Common myeloid progenitor, CD34-positive (primary cell): ENCODE measurements around the gene ARG2.

ENCODE experiments used
- CTCF ChIA-PET: fragments of 350-600 bp; sonication (Branson Sonifier 250); formaldehyde crosslinking; loops from one replicate; lab custom pipeline; 2021; ENCODE audit warnings: antibody characterized with exemption; lab: Charles Lee
- POLR2A ChIA-PET: fragments of 350-600 bp; sonication (Branson Sonifier 250); formaldehyde crosslinking; loops from one replicate; lab custom pipeline; 2021; ENCODE audit warnings: antibody characterized with exemption; lab: Charles Lee
- DNase-seq, 3 donors: peaks; one replicate each; pipeline versions ENCODE4 v3.0.0 to v3.0.0-alpha.2; 2013
- H3K27ac ChIP-seq, 2 experiments: 1 replicate in 1 of 2; 2 replicates in 1 of 2; pipeline ENCODE4 v1.7.0; 2013; ENCODE audit warnings: inconsistent platforms in 2 of 2, low read length in 2 of 2, mild to moderate bottlenecking in 2 of 2, low read depth in 1 of 2, moderate library complexity in 1 of 2; ENCODE audit not compliant: severe bottlenecking in 2 of 2, insufficient read depth in 1 of 2, poor library complexity in 1 of 2
- H3K27me3 ChIP-seq, 5 experiments: replicated peaks in 2 of 5; 1 replicate in 3 of 5; 2 replicates in 2 of 5; pipeline versions ENCODE4 v1.6.1 to v1.7.0; 2013; ENCODE audit warnings: low read length in 4 of 5, mild to moderate bottlenecking in 2 of 5, moderate library complexity in 2 of 5, inconsistent platforms in 1 of 5; ENCODE audit not compliant: insufficient read depth in 5 of 5, control insufficient read depth in 4 of 5
- H3K36me3 ChIP-seq, 4 experiments: 1 replicate in 2 of 4; 2 replicates in 2 of 4; pipeline versions ENCODE4 v1.6.1 to v1.7.0; 2013; ENCODE audit warnings: low read length in 3 of 4, control low read depth in 1 of 4, mild to moderate bottlenecking in 1 of 4; ENCODE audit not compliant: control insufficient read depth in 4 of 4, insufficient read depth in 4 of 4
- H3K4me1 ChIP-seq, 4 experiments: 1 replicate in 3 of 4; 2 replicates in 1 of 4; pipeline versions ENCODE4 v1.6.1 to v1.7.1; 2013; ENCODE audit warnings: low read length in 3 of 4, mild to moderate bottlenecking in 3 of 4, control low read depth in 1 of 4, inconsistent platforms in 1 of 4, moderate library complexity in 1 of 4; ENCODE audit not compliant: control insufficient read depth in 4 of 4, insufficient read depth in 4 of 4; ENCODE audit errors: control extremely low read depth in 1 of 4
- H3K4me3 ChIP-seq, 7 experiments: 1 replicate in 4 of 7; 2 replicates in 3 of 7; pipeline versions ENCODE4 v1.5.1 to v1.7.0; 2013; ENCODE audit warnings: mild to moderate bottlenecking in 7 of 7, low read length in 6 of 7, moderate library complexity in 6 of 7, inconsistent platforms in 2 of 7, low read depth in 2 of 7, control low read depth in 1 of 7; ENCODE audit not compliant: insufficient read depth in 4 of 7, control insufficient read depth in 1 of 7; ENCODE audit errors: extremely low read depth in 1 of 7
- H3K9me3 ChIP-seq, 5 experiments: 1 replicate in 4 of 5; 2 replicates in 1 of 5; pipeline versions ENCODE4 v1.6.1 to v1.7.1; 2013; ENCODE audit warnings: low read length in 4 of 5, mild to moderate bottlenecking in 2 of 5, inconsistent platforms in 1 of 5, low read depth in 1 of 5, moderate library complexity in 1 of 5; ENCODE audit not compliant: control insufficient read depth in 4 of 5, insufficient read depth in 2 of 5; ENCODE audit errors: control extremely low read depth in 1 of 5
- WGBS: methylation state at CpG from one replicate; pipeline ENCODE4 v1.1.5; 2013; ENCODE audit not compliant: insufficient coverage; 5-methylcytosine and 5-hydroxymethylcytosine counted together

Gene ARG2

DNA sequence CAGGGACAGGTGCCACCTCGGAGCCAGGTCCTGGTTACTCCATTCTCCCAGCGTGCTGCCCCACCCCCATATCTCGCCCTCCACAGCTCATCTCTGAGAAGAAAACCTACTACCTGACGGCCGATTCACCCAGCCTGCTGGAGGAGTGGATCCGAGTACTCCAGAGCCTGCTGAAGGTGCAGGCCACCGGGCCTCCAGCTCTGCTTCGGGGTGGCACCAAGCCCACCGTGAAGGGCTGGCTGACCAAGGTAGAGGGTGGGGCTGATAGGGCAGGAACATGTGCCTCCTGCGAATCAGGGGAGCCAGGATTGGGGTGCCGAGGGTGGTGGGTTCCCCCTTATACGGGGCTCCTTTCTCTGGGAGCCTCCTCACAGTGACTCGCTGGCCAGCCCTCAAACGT lies 45.6 kb upstream of the ARG2 start:
- H3K9me3 ChIP-seq: no peaks in the 10 kb centered on the region
- no peaks in the 10 kb centered on the region for H3K36me3 ChIP-seq

DNA sequence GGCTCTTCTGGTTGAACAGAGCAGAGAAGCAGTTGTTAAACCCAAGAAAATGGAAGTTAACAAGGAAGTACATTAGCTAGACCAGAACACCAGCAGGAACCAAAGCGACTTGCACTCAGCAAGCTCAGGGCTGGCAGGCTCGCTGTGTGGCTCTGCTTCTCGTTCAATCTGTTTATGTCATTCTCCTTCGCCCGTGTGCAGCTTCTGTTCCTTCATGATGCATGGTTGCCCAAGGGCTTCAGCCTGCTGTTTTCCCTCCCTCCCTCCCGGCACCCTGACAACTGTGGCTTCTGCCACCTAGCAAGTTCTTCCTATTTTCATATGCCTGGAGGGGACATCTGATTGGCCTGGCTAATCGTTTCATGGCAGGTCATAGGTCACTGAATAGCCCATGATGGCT lies 44.9 kb upstream of the ARG2 start:
- ChIA-PET POLR2A (no interaction called here), CTCF (interaction anchor here (4.8 to 12.5 kb wide), 3 partner anchors 19 to 146 kb away, joined by 25 to 131 read pairs (median 94); no protein-coding TSS in a partner anchor)
- no peaks in the 10 kb centered on the region for H3K4me1 ChIP-seq
- no peak overlapping the region for H3K27ac ChIP-seq
- H3K36me3 ChIP-seq: no peaks in the 10 kb centered on the region
- DNase-seq: no peak
- peaks cover 0 to 6% (median 0%) of the 10 kb centered on the region in 5 experiments for H3K27me3 ChIP-seq
- H3K4me3 ChIP-seq: no peak overlapping the region
- no peaks in the 10 kb centered on the region for H3K9me3 ChIP-seq
- WGBS: 94% methylated on average over 7 of the region's 7 CpGs

More for the DNA sequence above, 45.6 kb upstream of the ARG2 start:
- Histone ChIP-seq H3K4me1 (no peaks in the 10 kb centered on the region), H3K4me3 (no peak overlapping the region), H3K27ac (no peak overlapping the region), H3K27me3 (peaks cover 0 to 6% (median 0%) of the 10 kb centered on the region in 5 experiments)
- CTCF ChIA-PET: interaction anchor here (4.8 to 13.1 kb wide), 4 partner anchors 8 to 145 kb away, joined by 25 to 238 read pairs (median 94); no protein-coding TSS in a partner anchor
- POLR2A ChIA-PET: no interaction called here
- no peak for DNase-seq
- 97% methylated on average over 9 of the region's 14 CpGs for WGBS

- peaks cover 0 to 10% (median 0%) of the 10 kb centered on the region in 5 experiments for H3K27me3 ChIP-seq
- ChIA-PET POLR2A (no interaction called here), CTCF (interaction anchor here (1.0 to 12.2 kb wide), 7 partner anchors 9 to 147 kb away, joined by 3 to 131 read pairs (median 5); partner anchors contain the start of gene TMEM229B)
- no peak overlapping the region for H3K27ac ChIP-seq
- H3K36me3 ChIP-seq: no peaks in the 10 kb centered on the region
- no peaks in the 10 kb centered on the region for H3K4me1 ChIP-seq
- DNase-seq: peak in 2 of 3 donors; percentile 40 to 54
- 78% methylated on average over 8 of the region's 9 CpGs for WGBS
- H3K4me3 ChIP-seq: no peak overlapping the region
- H3K9me3 ChIP-seq: no peaks in the 10 kb centered on the region
Measured at GRCh38 chr14:67575684-67576083, 44.0 kb upstream of the ARG2 start.

DNA sequence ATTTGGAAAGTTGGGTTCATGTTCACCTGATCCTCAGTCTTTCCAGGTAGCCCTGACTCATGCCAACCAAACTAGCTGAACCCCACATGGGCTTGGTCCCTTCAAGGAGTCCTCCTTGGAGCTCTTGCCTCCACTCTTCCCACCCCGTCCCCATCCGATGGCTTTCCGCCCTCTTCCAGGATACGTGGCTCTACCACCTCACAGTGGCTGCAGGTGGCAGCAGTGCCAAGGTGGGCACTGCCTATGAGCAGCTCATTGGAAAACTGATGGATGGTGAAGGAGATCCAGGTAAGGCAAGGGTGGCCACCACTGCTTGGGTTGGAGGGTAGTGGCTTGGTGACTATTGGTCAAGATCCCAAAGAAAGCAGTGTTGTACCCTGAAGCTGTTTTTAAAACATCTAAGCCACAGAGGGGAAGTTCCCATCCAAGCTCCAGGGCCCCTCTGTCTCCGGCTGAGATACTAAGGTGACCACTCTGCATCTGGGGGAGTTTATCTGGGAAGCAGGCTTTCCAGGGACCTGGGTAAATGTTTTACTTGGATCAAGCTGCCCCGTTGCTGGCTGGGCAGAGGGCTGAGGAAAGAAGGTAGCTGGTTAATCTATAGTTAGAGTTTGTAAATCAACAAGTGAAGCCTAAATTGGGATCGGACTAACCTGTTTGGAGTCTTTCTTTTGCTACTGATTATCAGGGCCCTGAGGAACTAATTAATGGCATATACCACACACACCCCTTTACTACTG lies 43.3 kb upstream of the ARG2 start:
- Histone ChIP-seq H3K4me3 (no peak overlapping the region), H3K4me1 (no peaks in the 10 kb centered on the region), H3K27me3 (peaks cover 0 to 10% (median 0%) of the 10 kb centered on the region in 5 experiments), H3K27ac (no peak overlapping the region), H3K36me3 (no peaks in the 10 kb centered on the region), H3K9me3 (no peaks in the 10 kb centered on the region)
- POLR2A ChIA-PET: no interaction called here
- WGBS: 98% methylated on average over 6 of the region's 7 CpGs
- CTCF ChIA-PET: interaction anchor here (0.8 to 12.2 kb wide), 9 partner anchors 8 to 148 kb away, joined by 3 to 131 read pairs (median 4); partner anchors contain the start of gene TMEM229B
- no peak for DNase-seq

- Histone ChIP-seq H3K36me3 (no peaks in the 10 kb centered on the region), H3K9me3 (no peaks in the 10 kb centered on the region), H3K4me1 (no peaks in the 10 kb centered on the region), H3K27me3 (peaks cover 0 to 10% (median 0%) of the 10 kb centered on the region in 5 experiments), H3K4me3 (no peak overlapping the region), H3K27ac (no peak overlapping the region)
- no peak for DNase-seq
- WGBS: 83% methylated on average over 6 of the region's 13 CpGs
- POLR2A ChIA-PET: no interaction called here
- CTCF ChIA-PET: interaction anchor here (0.7 to 14.0 kb wide), 11 partner anchors 9 to 149 kb away, joined by 3 to 221 read pairs (median 4); partner anchors contain the start of genes RDH12 and TMEM229B
Measured at GRCh38 chr14:67577181-67577808, 42.4 kb upstream of the ARG2 start.

DNA sequence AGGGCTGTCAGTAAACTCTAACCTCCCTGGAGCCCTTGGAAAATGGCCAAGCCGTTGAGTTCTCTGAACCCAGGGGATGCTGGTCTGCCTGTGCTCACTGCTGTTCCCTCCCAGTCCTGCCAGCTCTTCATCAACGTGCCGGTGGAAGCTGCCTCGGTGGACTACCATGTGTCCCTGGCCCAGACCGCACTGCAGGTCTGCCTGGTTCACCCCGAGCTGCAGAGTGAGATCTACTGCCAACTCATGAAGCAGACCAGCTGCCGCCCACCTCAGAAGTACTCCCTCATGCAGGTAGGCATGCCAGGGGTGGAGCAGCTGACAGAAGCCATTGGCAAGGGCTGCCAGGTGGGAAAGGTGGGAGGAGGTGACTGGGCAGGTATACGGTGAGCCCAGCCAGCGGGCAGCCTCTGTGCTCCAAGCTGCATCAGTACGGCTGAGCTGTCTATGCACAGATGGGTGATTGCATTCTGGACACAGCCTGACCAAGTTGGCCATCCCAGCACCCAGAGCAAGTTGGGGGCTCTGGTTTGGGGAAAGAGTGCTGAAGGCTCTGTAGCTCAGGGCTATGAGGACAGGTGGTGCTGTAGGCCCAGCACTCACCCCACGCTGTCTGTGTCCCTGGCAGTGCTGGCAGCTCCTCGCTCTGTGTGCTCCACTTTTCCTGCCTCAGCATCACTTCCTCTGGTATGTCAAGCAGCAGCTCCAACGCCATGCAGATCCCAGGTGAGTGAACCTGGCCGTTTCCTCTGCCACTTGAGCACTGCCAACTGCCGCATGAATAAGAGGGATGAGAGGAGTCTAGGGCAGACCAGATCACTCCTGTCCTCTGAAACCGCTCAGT lies 41.6 kb upstream of the ARG2 start:
- no peaks in the 10 kb centered on the region for H3K4me1 ChIP-seq
- ChIA-PET CTCF (interaction anchor here (0.7 to 14.0 kb wide), 9 partner anchors 10 to 149 kb away, joined by 3 to 221 read pairs (median 4); partner anchors contain the start of gene RDH12), POLR2A (no interaction called here)
- no peaks in the 10 kb centered on the region for H3K36me3 ChIP-seq
- H3K4me3 ChIP-seq: no peak overlapping the region
- DNase-seq: no peak
- no peak overlapping the region for H3K27ac ChIP-seq
- peaks cover 0 to 10% (median 0%) of the 10 kb centered on the region in 5 experiments for H3K27me3 ChIP-seq
- WGBS: 92% methylated on average over 14 of the region's 16 CpGs
- no peaks in the 10 kb centered on the region for H3K9me3 ChIP-seq
